ENCODE data around the gene LIMK2.
A peak's percentile ranks its signal among the peaks of the same experiment; 100 is the strongest.
"Not testable (repeated sequence)": the region's sequence is repeated elsewhere in the genome, so short reads cannot be mapped to it uniquely, and the experiment has no call there.

LIMK2 gene

DNA sequence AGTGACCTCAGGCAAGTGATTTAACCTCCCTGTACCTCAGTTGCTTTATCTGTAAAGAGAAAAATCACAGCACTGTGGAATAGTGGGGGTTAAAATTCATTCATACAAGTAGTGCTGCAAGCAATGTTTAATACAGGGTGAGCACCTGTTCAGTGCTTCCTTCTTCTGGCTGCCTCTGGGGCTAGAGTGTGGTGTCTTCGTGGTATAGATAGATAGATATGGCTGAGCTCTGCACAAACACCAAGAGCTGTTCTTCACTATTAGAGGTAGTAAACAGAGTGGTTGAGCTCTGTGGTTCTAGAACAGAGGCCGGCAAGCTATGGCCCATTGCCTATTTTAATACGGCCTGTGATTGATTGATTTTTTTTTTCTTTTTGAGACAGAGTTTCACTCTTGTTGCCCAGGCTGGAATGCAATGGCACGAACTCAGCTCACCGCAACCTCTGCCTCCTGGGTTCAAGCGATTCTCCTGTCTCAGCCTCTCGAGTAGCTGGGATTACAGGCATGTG, 32.9 kb downstream of the LIMK2 start:
- no peak for DNase-seq

DNA sequence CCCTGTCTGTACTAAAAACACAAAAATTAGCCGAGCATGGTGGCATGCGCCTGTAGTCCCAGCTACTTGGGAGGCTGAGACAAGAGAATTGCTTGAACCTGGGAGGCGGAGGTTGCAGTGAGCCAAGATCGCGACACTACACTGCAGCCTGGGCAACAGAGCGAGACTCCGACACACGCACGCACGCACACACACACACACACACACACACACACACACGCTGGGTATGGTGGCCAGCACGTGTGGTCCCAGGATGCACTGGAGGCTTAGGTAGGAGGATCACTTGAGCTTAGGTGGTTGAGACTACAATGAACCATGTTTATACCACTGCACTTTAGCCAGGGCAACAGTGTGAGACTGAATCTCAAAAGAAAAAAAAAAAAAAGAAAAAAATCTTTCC, 33.9 kb downstream of the LIMK2 start:
- DNase-seq, result not testable (repeated sequence)

DNA sequence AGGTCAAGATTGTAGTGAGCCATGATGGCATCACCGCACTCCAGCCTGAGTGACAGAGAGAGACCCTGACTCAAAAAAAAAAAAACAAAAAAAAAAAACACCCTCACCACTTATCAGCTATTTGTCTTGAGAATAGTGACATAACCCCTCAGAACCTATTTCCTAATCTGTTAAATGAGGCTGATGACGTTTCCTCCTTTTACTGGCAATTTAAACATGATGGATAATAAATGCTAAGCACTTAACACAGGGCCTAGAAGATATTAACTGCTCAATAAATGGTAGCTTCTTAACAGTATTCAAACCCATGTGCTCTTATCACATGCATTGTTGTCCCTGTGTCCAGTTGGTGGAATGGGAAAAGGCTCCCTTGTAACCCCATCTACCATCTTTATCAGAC, 34.6 kb downstream of the LIMK2 start:
- no peak for DNase-seq

DNA sequence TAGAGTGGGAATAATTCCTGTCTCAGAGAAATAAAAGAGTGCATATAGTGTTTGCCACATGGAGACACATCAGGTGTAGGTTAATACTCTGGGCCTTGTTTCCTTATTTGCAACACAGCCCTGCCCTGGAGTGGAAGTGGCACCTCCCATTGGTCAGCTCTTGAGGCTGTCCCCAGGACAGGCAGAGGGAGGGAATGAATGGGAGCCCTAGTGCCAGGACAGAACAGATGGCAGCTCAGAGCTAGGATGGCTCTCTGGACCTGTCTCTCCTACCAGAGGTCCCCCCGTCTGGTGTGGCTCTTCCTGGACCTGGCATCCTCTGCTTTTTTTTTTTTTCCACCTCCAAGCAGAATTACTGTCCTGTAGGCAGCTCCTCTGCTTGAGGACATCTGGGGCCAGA, 35.6 kb downstream of the LIMK2 start:
- DNase-seq, result no peak

DNA sequence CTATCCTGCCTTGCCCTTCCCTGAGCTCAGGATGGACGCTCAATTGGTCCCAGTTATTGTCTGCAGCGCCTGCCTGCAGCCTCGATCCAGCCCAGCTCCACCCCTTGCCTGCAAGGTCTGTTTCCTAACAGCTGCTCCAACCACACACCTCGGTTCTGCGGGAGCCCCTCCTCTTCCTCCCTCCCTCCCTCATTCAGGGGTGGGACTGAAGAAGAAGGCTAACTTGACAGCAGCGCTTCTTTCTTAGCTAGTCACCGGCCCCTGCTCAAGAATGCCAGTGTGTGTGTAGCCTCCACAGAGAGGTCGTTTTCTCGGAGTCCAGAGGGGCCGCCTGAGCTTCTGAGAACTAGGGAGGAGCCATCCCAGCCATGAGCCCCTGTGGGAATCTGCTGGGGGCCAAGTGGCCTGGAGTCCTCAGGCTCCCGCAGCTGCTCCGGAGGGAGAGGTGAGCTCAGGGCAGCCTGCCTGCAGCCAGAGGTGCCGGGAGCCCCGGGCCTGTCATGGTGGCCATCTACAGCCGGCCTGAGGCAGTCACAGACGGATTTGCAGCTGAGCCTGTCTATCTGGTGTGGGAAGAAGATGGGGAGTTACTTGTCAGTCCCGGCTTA, 36.1 kb downstream of the LIMK2 start:
- DNase-seq, result peak; percentile 78

DNA sequence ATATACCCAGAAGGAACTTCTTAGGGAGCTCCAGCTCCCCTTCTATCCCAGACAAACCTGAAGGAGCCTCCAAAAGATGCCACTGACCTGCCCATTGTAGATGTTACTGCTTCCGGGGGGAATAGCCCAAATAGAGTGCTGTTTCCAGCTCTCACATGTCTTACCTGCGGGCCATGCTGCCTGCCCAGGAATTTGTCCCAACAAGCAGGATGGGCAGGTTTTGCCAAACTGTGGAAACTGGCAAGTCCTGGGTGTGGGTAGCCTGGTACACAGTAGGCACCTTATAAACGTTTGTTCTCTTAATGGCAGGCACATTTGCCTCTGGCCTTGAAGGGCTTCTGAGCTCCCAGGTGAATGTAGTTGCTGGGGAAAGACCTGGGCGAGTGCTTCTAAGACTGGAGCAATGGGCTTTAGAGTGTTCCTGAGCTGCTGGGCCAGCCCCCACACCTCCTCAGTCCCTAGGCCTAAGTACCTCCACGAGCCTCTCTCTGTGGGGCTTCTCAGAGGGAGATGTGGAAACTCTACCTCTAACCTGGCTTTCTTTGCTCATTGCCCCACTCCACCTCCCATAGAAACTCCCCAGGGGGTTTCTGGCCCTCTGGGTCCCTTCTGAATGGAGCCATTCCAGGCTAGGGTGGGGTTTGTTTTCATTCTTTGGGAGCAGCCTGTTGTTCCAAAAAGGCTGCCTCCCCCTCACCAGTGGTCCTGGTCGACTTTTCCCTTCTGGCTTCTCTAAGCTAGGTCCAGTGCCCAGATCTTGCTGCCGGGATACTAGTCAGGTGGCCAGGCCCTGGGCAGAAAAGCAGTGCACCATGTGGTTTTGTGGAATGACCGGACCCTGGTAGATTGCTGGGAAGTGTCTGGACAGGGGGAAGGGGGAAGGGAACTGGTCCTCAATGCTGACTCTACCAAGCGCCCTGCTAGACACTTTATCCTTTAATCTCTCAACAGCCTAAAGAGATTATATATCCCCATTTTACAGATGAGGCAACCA, 37.2 kb downstream of the LIMK2 start:
- no peak for DNase-seq

DNA sequence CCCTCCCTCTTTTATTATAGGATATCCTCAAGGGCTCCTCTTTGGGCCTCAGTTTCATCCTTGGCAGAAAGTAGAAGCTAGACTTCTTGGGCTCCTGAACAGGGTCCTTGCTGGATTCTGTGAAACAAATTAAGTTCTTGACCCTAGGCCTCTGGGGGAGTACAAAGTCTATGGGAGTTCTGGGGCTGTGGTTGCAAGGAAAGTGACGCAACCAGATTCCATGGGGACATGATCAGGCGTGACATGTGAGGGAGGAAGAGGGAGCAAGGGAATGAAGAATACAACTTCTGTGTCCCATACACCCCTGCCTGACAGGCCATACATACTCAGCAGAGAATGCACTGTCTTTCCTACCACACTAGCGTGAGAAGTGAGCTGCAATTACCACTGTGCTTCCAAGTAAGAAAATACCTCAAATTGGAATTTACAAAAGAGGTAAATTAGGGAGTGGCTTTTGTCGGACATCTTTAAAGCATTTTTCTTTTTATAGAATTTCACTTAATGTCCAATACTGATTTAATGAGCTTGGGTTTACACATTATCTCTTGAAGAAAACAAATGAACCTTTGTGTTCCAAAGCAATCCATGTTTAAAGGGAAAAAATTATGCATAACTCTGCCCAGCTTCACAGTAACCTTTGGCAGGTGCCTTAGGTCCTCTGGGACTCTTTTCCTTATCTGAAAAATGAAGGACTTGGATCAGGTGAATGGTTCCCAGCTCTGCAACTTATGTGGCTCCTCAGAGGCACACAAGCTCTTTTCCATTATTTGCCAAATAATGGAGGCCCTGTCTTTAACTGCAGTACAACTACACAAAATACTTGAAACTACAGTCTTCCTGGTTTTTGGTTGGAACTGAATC, 38.9 kb downstream of the LIMK2 start:
- DNase-seq, result no peak

DNA sequence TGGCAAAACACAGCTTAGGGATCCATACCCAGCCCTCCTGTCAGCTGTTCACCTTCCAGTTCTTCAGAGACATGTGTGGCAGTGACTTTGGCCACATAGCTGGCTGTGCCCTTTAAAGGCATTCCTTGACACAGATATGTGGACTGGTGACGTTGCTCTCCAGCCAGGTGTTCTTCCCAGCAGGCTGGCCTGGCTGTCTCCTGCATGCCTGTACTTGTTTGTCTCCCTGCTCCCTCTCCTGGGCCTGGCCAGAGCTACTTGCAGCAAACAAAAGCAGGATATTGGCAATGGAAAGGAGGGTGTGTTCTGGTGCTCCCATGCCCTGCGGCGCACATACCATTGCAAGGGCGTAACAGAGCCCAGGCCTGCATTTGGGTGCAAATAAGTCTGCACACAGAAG, 41.9 kb downstream of the LIMK2 start:
- DNase-seq, result no peak

DNA sequence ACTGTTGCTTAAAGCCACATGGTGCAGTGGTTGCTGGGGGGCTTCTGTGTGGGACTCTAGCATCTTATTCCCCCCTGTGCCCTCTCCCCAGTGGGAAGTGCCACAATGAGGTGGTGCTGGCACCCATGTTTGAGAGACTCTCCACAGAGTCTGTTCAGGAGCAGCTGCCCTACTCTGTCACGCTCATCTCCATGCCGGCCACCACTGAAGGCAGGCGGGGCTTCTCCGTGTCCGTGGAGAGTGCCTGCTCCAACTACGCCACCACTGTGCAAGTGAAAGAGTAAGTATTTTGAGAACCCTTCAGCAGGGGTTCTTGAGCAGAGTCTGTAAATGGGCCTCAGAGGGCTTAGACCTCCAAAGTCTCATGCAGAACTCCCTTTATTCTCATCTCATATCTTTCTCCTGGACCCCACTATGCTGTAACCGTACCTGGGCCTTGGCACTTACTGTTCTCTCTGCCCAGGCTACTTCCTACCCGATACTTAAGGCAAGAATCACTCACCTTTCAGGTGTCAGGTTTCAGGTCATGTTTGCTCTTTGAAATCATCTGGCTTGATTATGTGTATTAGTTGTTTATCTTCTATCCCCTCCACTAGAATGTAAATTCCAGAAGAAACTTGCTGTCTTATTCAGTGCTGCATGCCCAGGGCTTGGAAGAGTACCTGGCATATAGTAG, 47.8 kb downstream of the LIMK2 start:
- no peak for DNase-seq

DNA sequence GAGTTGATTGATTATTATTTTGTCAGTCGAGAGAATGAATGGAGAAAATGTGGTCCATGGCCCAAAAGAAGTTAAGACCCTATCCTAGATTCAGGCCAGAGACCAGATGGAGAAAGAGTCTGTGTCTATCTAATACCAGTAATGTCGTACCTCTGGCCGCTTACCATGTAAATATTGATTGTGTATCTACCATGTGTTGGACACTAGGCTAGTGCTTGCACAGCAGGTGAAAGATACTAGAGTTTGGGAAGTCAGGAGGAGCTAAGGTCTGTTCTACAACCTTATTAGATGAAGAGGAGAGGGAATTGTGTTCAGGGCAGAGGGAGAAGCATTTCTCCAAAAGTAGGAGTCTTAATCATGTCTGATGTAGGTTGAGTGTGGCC, 48.4 kb downstream of the LIMK2 start:
- DNase-seq, result no peak

DNA sequence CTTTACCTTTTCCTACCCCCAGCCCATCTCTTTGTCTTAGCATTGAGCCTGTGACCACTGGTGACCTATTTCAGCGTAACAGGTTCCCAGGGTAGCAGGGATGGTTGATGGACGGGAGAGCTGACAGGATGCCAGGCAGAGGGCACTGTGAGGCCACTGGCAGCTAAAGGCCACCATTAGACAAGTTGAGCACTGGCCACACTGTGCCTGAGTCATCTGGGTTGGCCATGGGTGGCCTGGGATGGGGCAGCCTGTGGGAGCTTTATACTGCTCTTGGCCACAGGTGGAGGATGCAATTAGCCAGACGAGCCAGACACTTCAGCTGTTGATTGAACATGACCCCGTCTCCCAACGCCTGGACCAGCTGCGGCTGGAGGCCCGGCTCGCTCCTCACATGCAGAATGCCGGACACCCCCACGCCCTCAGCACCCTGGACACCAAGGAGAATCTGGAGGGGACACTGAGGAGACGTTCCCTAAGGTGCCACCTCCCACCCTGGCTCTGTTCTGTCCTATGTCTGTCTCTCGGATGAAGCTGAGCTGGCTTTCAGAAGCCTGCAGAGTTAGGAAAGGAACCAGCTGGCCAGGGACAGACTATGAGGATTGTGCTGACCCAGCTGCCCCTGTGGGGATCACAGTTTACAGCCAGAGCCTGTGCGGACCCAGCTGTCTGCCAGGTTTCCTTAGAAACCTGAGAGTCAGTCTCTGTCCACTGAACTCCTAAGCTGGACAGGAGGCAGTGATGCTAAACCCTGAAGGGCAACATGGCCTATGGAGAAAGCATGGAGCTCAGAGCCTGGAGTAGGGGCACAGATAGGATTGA, 50.4 kb downstream of the LIMK2 start:
- DNase-seq, result no peak

DNA sequence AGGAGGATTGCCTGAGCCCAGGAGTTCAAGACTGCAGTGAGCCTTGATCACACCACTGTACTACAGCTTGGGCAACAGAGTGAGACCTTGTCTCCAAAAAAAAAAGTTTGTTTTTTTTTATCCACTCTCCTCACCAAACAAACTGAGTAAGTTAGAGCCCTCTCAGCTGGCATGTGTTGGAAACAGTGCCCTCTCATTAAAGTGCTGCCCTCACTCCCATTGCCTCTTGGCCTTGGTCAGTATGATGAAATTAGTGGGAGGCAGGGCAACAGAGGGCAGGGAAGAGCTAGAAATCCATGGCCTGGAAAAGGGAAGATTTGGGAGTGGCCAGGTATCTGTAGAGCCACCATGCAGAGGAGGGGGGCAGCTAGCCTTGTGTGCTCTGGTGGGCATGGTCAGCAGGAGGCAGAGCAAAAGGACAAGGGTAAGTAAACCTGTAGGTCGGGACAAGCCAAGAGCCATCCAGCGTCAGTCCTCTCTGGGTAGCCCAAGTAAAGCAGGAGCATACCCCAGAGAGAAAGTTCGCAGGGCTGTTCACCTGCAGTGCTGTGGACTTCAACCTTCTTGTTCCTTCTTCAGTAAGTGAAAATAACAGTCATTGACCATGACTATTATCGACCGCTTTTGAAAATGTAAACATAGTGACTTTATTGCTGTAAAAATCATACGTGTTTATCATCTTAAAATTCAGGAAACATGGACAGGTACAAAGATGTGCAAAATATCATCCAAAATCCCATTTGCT, 52.0 kb downstream of the LIMK2 start:
- no peak for DNase-seq

DNA sequence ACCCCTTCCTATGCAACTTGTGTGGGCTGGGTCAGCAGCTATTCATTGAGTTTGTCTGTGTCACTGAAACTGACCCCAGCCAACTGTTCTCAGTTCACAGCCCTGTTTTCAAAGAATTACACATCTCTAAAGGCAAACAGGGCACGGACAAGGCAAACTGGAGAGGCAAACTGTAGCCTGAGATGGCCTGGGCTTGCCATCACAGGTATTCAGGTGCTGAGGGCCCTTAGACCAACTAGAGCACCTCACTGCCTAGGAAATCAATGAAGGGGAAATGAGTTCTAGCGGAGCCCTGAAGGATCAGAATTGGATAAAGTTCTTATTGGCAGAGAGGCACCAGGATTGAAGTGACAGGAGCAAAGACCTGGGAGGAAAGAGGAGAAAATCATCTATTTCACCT, 56.2 kb downstream of the LIMK2 start:
- DNase-seq, result no peak

DNA sequence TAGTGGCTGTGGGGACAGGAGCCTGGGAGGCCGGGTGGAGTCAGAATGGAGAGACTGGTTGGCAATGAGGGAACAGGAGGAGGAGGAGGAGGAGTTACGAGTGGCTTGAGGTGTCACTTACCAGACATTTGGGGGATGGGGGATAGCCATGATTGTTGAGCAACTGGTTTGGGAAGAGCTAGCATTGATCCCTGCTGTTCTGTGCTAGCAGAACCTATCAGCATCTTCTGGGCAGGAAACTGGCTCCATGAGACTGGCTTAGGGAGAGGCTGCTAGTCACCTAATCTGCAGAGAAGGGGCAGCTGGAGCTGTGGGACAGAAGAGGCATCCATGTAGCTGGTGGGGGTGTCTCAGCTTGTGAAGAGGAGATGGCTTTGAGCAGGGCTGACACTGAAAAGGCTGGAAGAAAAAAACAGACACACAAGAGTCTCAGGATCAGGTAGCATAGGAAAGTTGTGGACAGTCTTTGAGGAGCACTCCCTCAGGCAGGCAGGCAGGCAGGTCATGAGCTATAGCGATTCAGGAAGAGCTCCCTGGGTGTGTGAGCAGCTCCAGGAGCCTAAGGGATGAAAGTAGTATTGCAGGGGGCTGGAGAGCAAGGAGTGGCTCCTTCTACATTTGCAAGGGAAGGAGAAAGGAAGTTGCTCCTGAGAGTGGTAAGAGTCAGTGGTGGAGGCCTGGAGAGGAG, 57.9 kb downstream of the LIMK2 start:
- DNase-seq, result no peak

DNA sequence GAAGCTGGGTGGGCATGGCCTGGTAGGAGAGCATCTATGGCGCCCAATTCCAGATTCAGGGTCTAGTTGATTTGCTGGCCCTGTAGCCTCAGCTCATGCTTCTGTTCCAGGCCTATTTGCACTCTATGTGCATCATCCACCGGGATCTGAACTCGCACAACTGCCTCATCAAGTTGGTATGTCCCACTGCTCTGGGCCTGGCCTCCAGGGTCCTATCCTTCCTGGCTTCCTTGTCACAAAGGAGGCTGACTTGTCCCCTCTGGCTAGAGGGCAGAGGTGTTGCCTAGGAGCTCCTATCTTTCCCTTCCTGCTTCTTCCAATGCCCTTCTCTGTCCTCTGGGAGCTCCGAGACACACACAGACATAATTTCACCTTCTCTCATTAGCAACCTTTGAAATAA, 58.9 kb downstream of the LIMK2 start:
- DNase-seq, result no peak

DNA sequence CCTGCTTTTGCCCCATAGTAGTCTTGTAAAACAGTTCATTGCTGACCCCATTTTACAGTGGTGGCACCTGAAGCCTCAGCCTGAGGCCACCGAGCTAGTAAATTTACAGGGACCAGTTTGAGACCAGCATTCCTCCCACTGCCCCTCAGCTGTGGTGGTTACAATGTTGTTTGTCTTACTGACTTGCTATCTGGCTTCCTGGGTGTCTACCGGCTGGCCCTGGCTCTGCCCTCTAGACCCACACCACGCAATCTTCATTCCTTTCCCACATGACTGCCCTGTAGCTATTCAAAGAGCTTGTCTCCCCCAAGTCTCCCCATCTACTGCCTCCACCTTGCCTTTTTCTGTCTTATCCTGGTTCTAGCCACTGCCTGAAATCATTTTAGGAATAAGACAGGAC, 59.4 kb downstream of the LIMK2 start:
- DNase-seq, result no peak

DNA sequence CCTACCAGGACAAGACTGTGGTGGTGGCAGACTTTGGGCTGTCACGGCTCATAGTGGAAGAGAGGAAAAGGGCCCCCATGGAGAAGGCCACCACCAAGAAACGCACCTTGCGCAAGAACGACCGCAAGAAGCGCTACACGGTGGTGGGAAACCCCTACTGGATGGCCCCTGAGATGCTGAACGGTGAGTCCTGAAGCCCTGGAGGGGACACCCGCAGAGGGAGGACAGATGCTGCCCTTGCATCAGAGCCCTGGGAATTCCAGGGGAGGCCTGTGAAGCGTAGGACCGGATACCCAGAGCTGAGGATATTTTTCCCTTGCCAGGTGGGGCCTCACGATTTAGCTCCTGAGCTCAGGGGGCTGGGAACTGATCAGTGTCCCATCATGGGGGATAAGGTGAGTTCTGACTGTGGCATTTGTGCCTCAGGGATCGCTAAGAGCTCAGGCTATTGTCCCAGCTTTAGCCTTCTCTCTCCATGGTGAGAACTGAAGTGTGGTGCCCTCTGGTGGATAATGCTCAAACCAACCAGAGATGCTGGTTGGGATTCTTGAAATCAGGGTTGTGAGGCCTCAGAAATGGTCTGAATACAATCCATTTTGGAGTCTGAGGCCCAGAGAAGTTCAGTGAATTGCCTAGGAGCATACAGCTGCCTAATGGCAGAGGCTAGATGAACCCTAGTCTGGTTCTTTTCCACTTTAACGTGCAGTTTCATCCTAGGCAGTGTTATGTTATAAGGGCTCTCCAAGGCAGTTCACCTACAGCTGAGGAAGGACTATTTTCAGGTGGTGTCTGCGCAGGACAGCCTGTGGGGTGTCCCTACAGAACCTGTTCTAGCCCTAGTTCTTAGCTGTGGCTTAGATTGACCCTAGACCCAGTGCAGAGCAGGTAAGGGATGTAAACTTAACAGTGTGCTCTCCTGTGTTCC, 60.7 kb downstream of the LIMK2 start:
- peak; percentile 48 for DNase-seq

DNA sequence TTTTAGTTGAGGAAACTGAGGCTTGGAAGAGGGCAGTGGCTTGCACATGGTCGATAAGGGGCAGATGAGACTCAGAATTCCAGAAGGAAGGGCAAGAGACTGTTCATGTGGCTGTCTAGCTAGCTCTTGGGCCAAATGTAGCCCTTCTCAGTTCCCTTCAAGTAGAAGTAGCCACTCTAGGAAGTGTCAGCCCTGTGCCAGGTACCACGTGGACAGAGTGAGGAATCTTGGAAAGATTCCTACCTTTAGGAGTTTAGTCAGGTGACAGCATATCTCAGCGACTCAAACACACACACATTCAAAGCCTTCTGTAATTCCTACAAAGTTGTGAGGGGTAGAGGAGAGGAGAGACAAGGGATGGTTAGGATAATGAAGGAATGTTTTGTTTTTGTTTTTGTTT, 61.9 kb downstream of the LIMK2 start:
- no peak for DNase-seq

DNA sequence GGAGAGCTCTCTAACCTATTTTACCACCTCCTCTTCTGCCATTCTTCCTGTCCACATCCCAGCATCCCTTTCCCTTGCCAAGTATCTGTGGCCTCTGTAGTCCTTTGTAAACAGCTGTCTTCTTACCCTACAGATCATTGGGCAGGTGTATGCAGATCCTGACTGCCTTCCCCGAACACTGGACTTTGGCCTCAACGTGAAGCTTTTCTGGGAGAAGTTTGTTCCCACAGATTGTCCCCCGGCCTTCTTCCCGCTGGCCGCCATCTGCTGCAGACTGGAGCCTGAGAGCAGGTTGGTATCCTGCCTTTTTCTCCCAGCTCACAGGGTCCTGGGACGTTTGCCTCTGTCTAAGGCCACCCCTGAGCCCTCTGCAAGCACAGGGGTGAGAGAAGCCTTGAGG, 62.9 kb downstream of the LIMK2 start:
- no peak for DNase-seq

Measured in MV-4-11 (cell line).